Tibial artery (tissue), 4 donors: ENCODE results near the gene USF2.

Source experiments
- DNase-seq, 2 donors: peaks; one replicate each; pipeline ENCODE4 v3.0.0-alpha.2; 2019
- H3K27ac ChIP-seq, 2 donors: fragments of 200-600 bp; sonication (generic) in 1 of 2; 1 replicate in 1 of 2; 2 replicates in 1 of 2; pipeline ENCODE4 v1.5.1; 2018 to 2019; ENCODE audit warnings: mild to moderate bottlenecking in 1 of 2
- H3K27me3 ChIP-seq, 2 donors: fragments of 200-600 bp; sonication (generic) in 1 of 2; one replicate each; pipeline versions ENCODE4 v1.5.1 to v1.6.0; 2016 to 2019
- H3K36me3 ChIP-seq, 3 donors: fragments of 200-600 bp; sonication (generic) in 2 of 3; one replicate each; pipeline ENCODE4 v1.5.1; 2016 to 2019; ENCODE audit warnings: mild to moderate bottlenecking in 2 of 3
- H3K4me1 ChIP-seq, 4 donors: fragments of 200-600 bp; sonication (generic) in 2 of 4; 1 replicate in 3 of 4; 2 replicates in 1 of 4; pipeline ENCODE4 v1.5.1; 2016 to 2019
- H3K4me3 ChIP-seq, 2 donors: fragments of 200-600 bp; sonication (generic) in 1 of 2; 1 replicate in 1 of 2; 2 replicates in 1 of 2; pipeline ENCODE4 v1.5.1; 2018 to 2019; ENCODE audit warnings: mild to moderate bottlenecking in 2 of 2
- H3K9me3 ChIP-seq, 3 donors: fragments of 200-600 bp; sonication (generic) in 1 of 3; one replicate each; pipeline ENCODE4 v1.5.1; 2016 to 2019
- CTCF ChIP-seq, 2 experiments: fragments of 200-600 bp in 1 of 2; fragments of 450-650 bp in 1 of 2; IDR thresholded peaks; one replicate each; pipeline ENCODE4 v1.5.1; 2017 to 2019; ENCODE audit warnings: antibody characterized with exemption in 2 of 2, mild to moderate bottlenecking in 1 of 2, moderate library complexity in 1 of 2
- intact Hi-C: fragments of 100-400 bp; cut with DNase I; formaldehyde crosslinking; loops from one replicate; pipeline ENCODE4 v1.15.0; 2023; ENCODE audit warnings: low total_unique reads

The USF2 gene

GRCh38 chr19:35296644-35297514 is 28.1 kb downstream of the USF2 start:
- H3K27ac ChIP-seq, result no peak overlapping the region
- intact Hi-C loops, result no loop called here
- TF ChIP-seq CTCF (IDR thresholded peaks at IDR 0.05), result no peak
- H3K4me1 ChIP-seq, result no peaks in the 10 kb centered on the region
- no peaks in the 10 kb centered on the region for H3K9me3 ChIP-seq
- no peaks in the 10 kb centered on the region for H3K36me3 ChIP-seq
- no peak for DNase-seq
- H3K27me3 ChIP-seq, result peaks cover 0 to 82% of the 10 kb centered on the region in 2 donors
- H3K4me3 ChIP-seq, result no peak overlapping the region

- Histone ChIP-seq H3K27ac (no peak overlapping the region), H3K4me3 (no peak overlapping the region), H3K9me3 (no peaks in the 10 kb centered on the region), H3K36me3 (no peaks in the 10 kb centered on the region), H3K4me1 (no peaks in the 10 kb centered on the region), H3K27me3 (peaks cover 0 to 78% of the 10 kb centered on the region in 2 donors)
- no peak for DNase-seq
- intact Hi-C loops, result no loop called here
- no peak for TF ChIP-seq CTCF (IDR thresholded peaks at IDR 0.05)
These were observed 28.7 kb downstream of the USF2 start for GRCh38 chr19:35297515-35297848.

GRCh38 chr19:35297922-35298321 is 29.2 kb downstream of the USF2 start:
- Histone ChIP-seq H3K4me3 (no peak overlapping the region), H3K36me3 (no peaks in the 10 kb centered on the region), H3K27me3 (peaks cover 0 to 77% of the 10 kb centered on the region in 2 donors), H3K9me3 (no peaks in the 10 kb centered on the region), H3K4me1 (no peaks in the 10 kb centered on the region), H3K27ac (no peak overlapping the region)
- DNase-seq, result no peak
- TF ChIP-seq CTCF (IDR thresholded peaks at IDR 0.05), result no peak
- intact Hi-C loops, result no loop called here

- TF ChIP-seq CTCF (IDR thresholded peaks at IDR 0.05), result no peak
- intact Hi-C loops, result no loop called here
- no peaks in the 10 kb centered on the region for H3K9me3 ChIP-seq
- H3K27me3 ChIP-seq, result peaks cover 0 to 73% of the 10 kb centered on the region in 2 donors
- H3K4me1 ChIP-seq, result no peaks in the 10 kb centered on the region
- no peak for DNase-seq
- no peak overlapping the region for H3K4me3 ChIP-seq
- H3K27ac ChIP-seq, result no peak overlapping the region
- no peaks in the 10 kb centered on the region for H3K36me3 ChIP-seq
These were observed 29.8 kb downstream of the USF2 start for GRCh38 chr19:35298561-35298972.

- no peak overlapping the region for H3K4me3 ChIP-seq
- no peak for DNase-seq
- H3K27ac ChIP-seq, result no peak overlapping the region
- H3K9me3 ChIP-seq, result no peaks in the 10 kb centered on the region
- TF ChIP-seq CTCF (IDR thresholded peaks at IDR 0.05), result no peak
- no peaks in the 10 kb centered on the region for H3K4me1 ChIP-seq
- H3K27me3 ChIP-seq, result peaks cover 0 to 65% of the 10 kb centered on the region in 2 donors
- intact Hi-C loops, result no loop called here
- no peaks in the 10 kb centered on the region for H3K36me3 ChIP-seq
These were observed 31.0 kb downstream of the USF2 start for GRCh38 chr19:35299523-35300338.
